Calu3 (cell line): ENCODE results near the gene ADCK2. TPM values are rescaled to one million over a fixed set of nuclear protein-coding genes. Genes with fewer than 3 reads are reported as not detected.

Experiments used
- BruUV-seq: library from RNA; stranded (reverse); fragments of 400-500 nt; replicated peaks from 2 replicates; lab custom pipeline; 2021; lab: Mats Ljungman, UMichigan
- CTCF ChIA-PET: fragments of 300-600 bp; sonication (Branson Sonifier 250); formaldehyde crosslinking; loops from one replicate; lab custom pipeline; 2022; ENCODE audit warnings: antibody characterized with exemption; lab: Charles Lee
- DNase-seq: peaks from one replicate; pipeline ENCODE4 v3.0.0; 2022
- H3K27ac Mint-ChIP-seq: one replicate; pipeline ENCODE4 v1.8.0; 2022; ENCODE audit warnings: mixed read lengths; ENCODE audit not compliant: unreplicated experiment
- H3K27me3 Mint-ChIP-seq: one replicate; pipeline ENCODE4 v1.8.0; 2022; ENCODE audit warnings: mixed read lengths; ENCODE audit not compliant: unreplicated experiment
- H3K36me3 Mint-ChIP-seq: one replicate; pipeline ENCODE4 v1.8.0; 2022; ENCODE audit warnings: mild to moderate bottlenecking, moderate library complexity, mixed read lengths; ENCODE audit not compliant: insufficient read depth, unreplicated experiment
- H3K4me1 Mint-ChIP-seq: one replicate; pipeline ENCODE4 v1.8.0; 2022; ENCODE audit warnings: mild to moderate bottlenecking, low read depth, mixed read lengths; ENCODE audit not compliant: unreplicated experiment
- H3K4me3 Mint-ChIP-seq: one replicate; pipeline ENCODE4 v1.8.0; 2022; ENCODE audit warnings: mild to moderate bottlenecking, low read depth, moderate library complexity, mixed read lengths; ENCODE audit not compliant: unreplicated experiment
- H3K9me3 Mint-ChIP-seq: one replicate; pipeline ENCODE4 v1.8.0; 2022; ENCODE audit warnings: low read depth, mixed read lengths; ENCODE audit not compliant: unreplicated experiment
- CTCF ChIP-seq: fragments of 200-600 bp; IDR thresholded peaks from one replicate; pipeline ENCODE4 v1.8.0; 2022; ENCODE audit warnings: antibody characterized with exemption; ENCODE audit not compliant: unreplicated experiment
- intact Hi-C: fragments of 100-400 bp; cut with micrococcal nuclease; formaldehyde crosslinking; loops from one replicate; pipeline ENCODE4 v1.10.0; 2022; ENCODE audit not compliant: unreplicated experiment
- total RNA-seq: library from RNA; stranded (reverse); gene quantifications from 2 replicates; pipeline ENCODE4 v1.2.3, GENCODE V29; 2022

ADCK2 gene
- total RNA-seq, 1 experiment from 2014 or later: 12.6 TPM

- no TSS peak for BruUV-seq
- Mint-ChIP-seq H3K27ac (no peak overlapping the region), H3K27me3 (peaks cover 61% of the 10 kb centered on the region), H3K4me1 (peaks cover 7% of the 10 kb centered on the region), H3K4me3 (no peak overlapping the region), H3K9me3 (no peaks in the 10 kb centered on the region), H3K36me3 (peaks cover 5% of the 10 kb centered on the region)
- no peak for DNase-seq
- CTCF ChIA-PET: interaction anchor here (0.6 kb wide), 2 partner anchors 12 to 344 kb away, joined by 3 read pairs; no protein-coding TSS in a partner anchor
- intact Hi-C loops: no loop called here
- no peak for TF ChIP-seq CTCF
Measured at GRCh38 chr7:140635816-140636215, 36.9 kb upstream of the ADCK2 start.

GRCh38 chr7:140637400-140637799 is 35.3 kb upstream of the ADCK2 start:
- intact Hi-C loops: no loop called here
- Mint-ChIP-seq H3K9me3 (no peaks in the 10 kb centered on the region), H3K36me3 (peaks cover 5% of the 10 kb centered on the region), H3K4me1 (peaks cover 7% of the 10 kb centered on the region), H3K4me3 (no peak overlapping the region), H3K27me3 (peaks cover 64% of the 10 kb centered on the region), H3K27ac (no peak overlapping the region)
- CTCF ChIA-PET: no interaction called here
- TF ChIP-seq CTCF: no peak
- BruUV-seq: no TSS peak
- DNase-seq: no peak

- intact Hi-C loops: no loop called here
- Mint-ChIP-seq H3K27ac (no peak overlapping the region), H3K36me3 (peaks cover 5% of the 10 kb centered on the region), H3K4me3 (no peak overlapping the region), H3K9me3 (no peaks in the 10 kb centered on the region), H3K4me1 (peaks cover 7% of the 10 kb centered on the region), H3K27me3 (peaks cover 68% of the 10 kb centered on the region)
- CTCF ChIA-PET: no interaction called here
- BruUV-seq: no TSS peak
- no peak for TF ChIP-seq CTCF
- no peak for DNase-seq
Measured at GRCh38 chr7:140638173-140638791, 34.5 kb upstream of the ADCK2 start.

- H3K27ac Mint-ChIP-seq: no peak overlapping the region
- no peaks in the 10 kb centered on the region for H3K9me3 Mint-ChIP-seq
- CTCF ChIA-PET: no interaction called here
- H3K27me3 Mint-ChIP-seq: peaks cover 78% of the 10 kb centered on the region
- no TSS peak for BruUV-seq
- peak overlapping the region; percentile 67 for H3K4me3 Mint-ChIP-seq
- no peak for DNase-seq
- peaks cover 7% of the 10 kb centered on the region for H3K4me1 Mint-ChIP-seq
- intact Hi-C loops: no loop called here
- peaks cover 5% of the 10 kb centered on the region for H3K36me3 Mint-ChIP-seq
- TF ChIP-seq CTCF: no peak
Measured at GRCh38 chr7:140639366-140640053, 33.2 kb upstream of the ADCK2 start.
